ENCODE measurements around the gene DLEC1. TPM values are rescaled to one million over a fixed set of nuclear protein-coding genes. Genes with fewer than 3 reads are reported as not detected.

Gene DLEC1
- total and polyA plus RNA-seq, 2 experiments from 2014 or later, result 0.31 to 0.66 TPM

Small RNA genes lying within 50 kb of the gene (small RNA-seq; reads per million reads assigned to genes)
- gene RF00019 (ENCODE audit: low replicate concordance), result not detected

Other genes with a start within 250 kb of the DLEC1 start
- 41.2 and 42.0 TPM in 2 replicates for gene CTDSPL, start 177.3 kb upstream of the DLEC1 start, total RNA-seq (2014; rRNA removed; shearing (Covaris generic))
- gene CTDSPL, start 177.3 kb upstream of the DLEC1 start, polyA plus RNA-seq (2016; fragmentation: Nextera tagmentation; extraction: Ambion mirVana), result 23.2 and 23.8 TPM in 2 replicates
- 4.2 and 9.8 TPM in 2 replicates for gene VILL, start 48.4 kb upstream of the DLEC1 start, total RNA-seq (2014; rRNA removed; shearing (Covaris generic))
- gene VILL, start 48.4 kb upstream of the DLEC1 start, polyA plus RNA-seq (2016; fragmentation: Nextera tagmentation; extraction: Ambion mirVana), result 2.7 and 3.4 TPM in 2 replicates
- gene PLCD1, start 9.6 kb upstream of the DLEC1 start, total RNA-seq (2014; rRNA removed; shearing (Covaris generic)), result 21.3 and 24.4 TPM in 2 replicates
- gene PLCD1, start 9.6 kb upstream of the DLEC1 start, polyA plus RNA-seq (2016; fragmentation: Nextera tagmentation; extraction: Ambion mirVana), result 15.3 and 16.0 TPM in 2 replicates
- 21.4 and 23.2 TPM in 2 replicates for gene ACAA1, start 97.9 kb downstream of the DLEC1 start, total RNA-seq (2014; rRNA removed; shearing (Covaris generic))
- 25.9 and 26.6 TPM in 2 replicates for gene ACAA1, start 97.9 kb downstream of the DLEC1 start, polyA plus RNA-seq (2016; fragmentation: Nextera tagmentation; extraction: Ambion mirVana)
- 26.0 and 42.6 TPM in 2 replicates for gene MYD88, start 99.5 kb downstream of the DLEC1 start, total RNA-seq (2014; rRNA removed; shearing (Covaris generic))
- 14.4 and 15.5 TPM in 2 replicates for gene MYD88, start 99.5 kb downstream of the DLEC1 start, polyA plus RNA-seq (2016; fragmentation: Nextera tagmentation; extraction: Ambion mirVana)
- 39.3 and 41.1 TPM in 2 replicates for gene OXSR1, start 126.3 kb downstream of the DLEC1 start, total RNA-seq (2014; rRNA removed; shearing (Covaris generic))
- 15.5 and 16.0 TPM in 2 replicates for gene OXSR1, start 126.3 kb downstream of the DLEC1 start, polyA plus RNA-seq (2016; fragmentation: Nextera tagmentation; extraction: Ambion mirVana)
- 0.47 and 0.66 TPM in 2 replicates for gene SLC22A13, start 226.6 kb downstream of the DLEC1 start, total RNA-seq (2014; rRNA removed; shearing (Covaris generic))
- gene SLC22A13, start 226.6 kb downstream of the DLEC1 start, polyA plus RNA-seq (2016; fragmentation: Nextera tagmentation; extraction: Ambion mirVana), result 0.13 and 0.26 TPM in 2 replicates
- not detected in 2 replicates for gene SLC22A14, start 243.1 kb downstream of the DLEC1 start, total RNA-seq (2014; rRNA removed; shearing (Covaris generic))
- not detected in 2 replicates for gene SLC22A14, start 243.1 kb downstream of the DLEC1 start, polyA plus RNA-seq (2016; fragmentation: Nextera tagmentation; extraction: Ambion mirVana)

Measured in GM23338 (cell line).